Neural progenitor cell (in vitro differentiated cells): Measurements from ENCODE around the gene RPS6KA3.

Experiments used
- CTCF ChIP-seq: fragments of 200-600 bp; sonication (generic); IDR thresholded peaks from 2 replicates; pipeline ENCODE4 v1.5.1; 2017; ENCODE audit warnings: antibody characterized with exemption, mild to moderate bottlenecking
- EZH2 ChIP-seq: fragments of 200-600 bp; sonication (generic); IDR thresholded peaks from 2 replicates; pipeline ENCODE4 v1.6.1; 2017; ENCODE audit warnings: antibody characterized with exemption, mild to moderate bottlenecking, moderate library complexity
- EZH2phosphoT487 ChIP-seq: fragments of 200-600 bp; sonication (generic); IDR thresholded peaks from 2 replicates; pipeline ENCODE4 v1.6.1; 2017; ENCODE audit warnings: antibody characterized with exemption

- TF ChIP-seq CTCF: no peak
- no peak for TF ChIP-seq EZH2
- no peak for TF ChIP-seq EZH2phosphoT487
Observed at GRCh38 chrX:20266810-20267606, at the start of gene RPS6KA3.
